ENCODE results near the gene BCO1. TPM values are rescaled to one million over a fixed set of nuclear protein-coding genes. Genes with fewer than 3 reads are reported as not detected.
A peak's percentile ranks its signal among the peaks of the same experiment; 100 is the strongest.

The BCO1 gene, protein sequence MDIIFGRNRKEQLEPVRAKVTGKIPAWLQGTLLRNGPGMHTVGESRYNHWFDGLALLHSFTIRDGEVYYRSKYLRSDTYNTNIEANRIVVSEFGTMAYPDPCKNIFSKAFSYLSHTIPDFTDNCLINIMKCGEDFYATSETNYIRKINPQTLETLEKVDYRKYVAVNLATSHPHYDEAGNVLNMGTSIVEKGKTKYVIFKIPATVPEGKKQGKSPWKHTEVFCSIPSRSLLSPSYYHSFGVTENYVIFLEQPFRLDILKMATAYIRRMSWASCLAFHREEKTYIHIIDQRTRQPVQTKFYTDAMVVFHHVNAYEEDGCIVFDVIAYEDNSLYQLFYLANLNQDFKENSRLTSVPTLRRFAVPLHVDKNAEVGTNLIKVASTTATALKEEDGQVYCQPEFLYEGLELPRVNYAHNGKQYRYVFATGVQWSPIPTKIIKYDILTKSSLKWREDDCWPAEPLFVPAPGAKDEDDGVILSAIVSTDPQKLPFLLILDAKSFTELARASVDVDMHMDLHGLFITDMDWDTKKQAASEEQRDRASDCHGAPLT
- polyA plus RNA-seq = 10 to 100 TPM in 2 of 4 donors, 1 to 10 TPM in 2; 1.4 to 31.1 (median 17.8) TPM
- long read RNA-seq, donor 1 = 0 reads
- long read RNA-seq, donor 2 = 0 reads
- long read RNA-seq, donor 3 = 0 reads
- long read RNA-seq, donor 4 = 0 reads
- long read RNA-seq, donor 5 = 0 reads
- long read RNA-seq, donor 6 = 0 reads
- long read RNA-seq, donor 7 = 0 reads
- long read RNA-seq, donor 8 = 0 reads
- long read RNA-seq, donor 9 = 0 reads
- long read RNA-seq, donor 10, partial matches to known transcripts = 0 of 1 reads
- long read RNA-seq, donor 10, other reads (novel, unspliced or antisense) = 0 of 1 reads

DNA sequence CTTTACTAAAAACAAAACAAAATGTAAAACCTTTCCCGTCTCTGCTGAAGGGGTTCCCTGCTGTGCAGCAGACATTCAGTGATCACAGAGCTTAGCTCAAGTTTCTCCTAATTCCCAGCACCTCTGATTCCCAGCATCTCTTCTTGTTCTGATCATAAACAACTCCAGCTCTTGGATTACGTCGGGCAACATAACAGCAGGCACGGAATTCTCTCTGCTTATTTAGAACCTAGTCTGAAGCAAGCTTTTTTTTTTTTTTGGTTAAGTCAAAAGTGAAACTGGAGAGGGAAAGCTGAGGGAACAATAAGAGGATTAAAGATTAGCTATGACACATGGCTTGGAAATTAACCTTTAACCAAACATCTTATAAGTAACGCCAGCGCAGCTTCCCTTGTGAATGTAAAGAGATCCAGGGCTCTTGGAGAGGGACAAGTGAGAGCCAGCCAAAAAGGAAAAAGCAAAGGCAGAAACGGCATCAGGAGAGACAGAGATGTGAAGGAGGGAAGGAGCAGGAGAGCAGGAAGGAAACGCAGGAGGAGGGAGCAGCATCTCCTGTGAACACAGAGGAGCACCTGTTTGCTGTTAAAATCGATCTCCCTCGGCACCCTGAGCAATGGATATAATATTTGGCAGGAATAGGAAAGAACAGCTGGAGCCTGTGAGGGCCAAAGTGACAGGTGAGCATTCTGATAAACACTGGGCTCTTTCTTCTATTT, at the start of gene BCO1:
BCO1 (plus strand) TSS at position 394 of the 716 bp plus-strand sequence; CDS start at position 614, 220 bp downstream.
- H3K4me3 ChIP-seq (ENCODE audit: low read depth in 1 of 3, low read length in 3 of 3) = peak within 1 kb of the TSS in 2 of 3 donors; percentile 28 to 72
- FAIRE-seq (no peak), DNase-seq (peak; percentile 83 to 91)
- 6 to 13% (median 13%) methylated on average over 9 to 10 of the region's 10 CpGs for WGBS, 3 donors
- peaks cover 0 to 12% (median 3%) of the 10 kb centered on the region in 3 donors for H3K4me1 ChIP-seq (ENCODE audit: control insufficient read depth in 3 of 3, insufficient read depth in 2 of 3, low read depth in 1 of 3, low read length in 2 of 3)
- H3K27me3 ChIP-seq (ENCODE audit: control insufficient read depth in 3 of 3, insufficient read depth in 3 of 3, low read length in 3 of 3) = peaks cover 0 to 14% (median 0%) of the 10 kb centered on the region in 3 donors
- H3K36me3 ChIP-seq (ENCODE audit: control insufficient read depth in 3 of 3, insufficient read depth in 2 of 3, low read depth in 1 of 3, low read length in 3 of 3) = no peaks in the 10 kb centered on the region
- peak within 1 kb of the TSS; percentile 52 to 86 (median 61) for H3K27ac ChIP-seq (ENCODE audit: low read depth in 1 of 3, low read length in 2 of 3)
- H3K9me3 ChIP-seq (ENCODE audit: control insufficient read depth in 2 of 2, insufficient read depth in 1 of 2, low read depth in 1 of 2, low read length in 1 of 2) = peaks cover 0 to 2% of the 10 kb centered on the region in 2 donors

DNA sequence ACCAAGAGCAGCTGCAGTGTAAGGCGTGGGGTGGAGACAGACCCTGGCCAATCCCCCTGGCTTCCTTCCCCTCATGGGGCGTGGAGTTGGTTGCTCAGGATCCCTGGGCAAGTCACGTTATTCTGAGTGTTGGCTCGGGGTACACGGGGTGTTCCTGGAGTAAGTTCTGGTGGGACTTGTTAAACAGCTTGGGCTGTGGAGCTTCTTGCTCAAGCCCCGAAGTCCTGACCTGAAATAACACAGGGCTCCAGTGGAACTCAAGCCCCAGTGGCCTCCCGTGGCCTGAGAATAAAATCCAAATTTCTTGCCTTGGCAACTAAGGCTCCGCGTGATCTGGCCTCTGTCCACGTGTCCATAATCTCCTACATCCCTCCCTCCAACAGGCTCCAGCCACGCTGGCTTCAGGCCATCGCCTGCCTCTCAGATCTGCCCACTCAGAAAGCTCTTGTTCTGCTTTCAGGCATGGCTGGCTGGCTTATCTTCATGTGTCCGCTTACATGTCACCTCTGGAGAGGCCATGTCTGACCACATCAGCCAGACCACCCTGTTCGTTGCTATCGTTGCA, 49.3 kb upstream of the BCO1 start:
- H3K9me3 ChIP-seq (ENCODE audit: control insufficient read depth in 2 of 2, insufficient read depth in 1 of 2, low read depth in 1 of 2, low read length in 1 of 2) = no peaks in the 10 kb centered on the region
- H3K36me3 ChIP-seq (ENCODE audit: control insufficient read depth in 3 of 3, insufficient read depth in 2 of 3, low read depth in 1 of 3, low read length in 3 of 3) = no peaks in the 10 kb centered on the region
- FAIRE-seq = no peak
- H3K4me1 ChIP-seq (ENCODE audit: control insufficient read depth in 3 of 3, insufficient read depth in 2 of 3, low read depth in 1 of 3, low read length in 2 of 3) = peaks cover 0 to 2% (median 0%) of the 10 kb centered on the region in 3 donors
- no peak overlapping the region for H3K27ac ChIP-seq (ENCODE audit: low read depth in 1 of 3, low read length in 2 of 3)
- peaks cover 0 to 7% (median 2%) of the 10 kb centered on the region in 3 donors for H3K27me3 ChIP-seq (ENCODE audit: control insufficient read depth in 3 of 3, insufficient read depth in 3 of 3, low read length in 3 of 3)
- WGBS, 3 donors = 61 to 83% (median 74%) methylated on average over 15 of the region's 15 CpGs
- H3K4me3 ChIP-seq (ENCODE audit: low read depth in 1 of 3, low read length in 3 of 3) = no peak overlapping the region
- no peak for DNase-seq

DNA sequence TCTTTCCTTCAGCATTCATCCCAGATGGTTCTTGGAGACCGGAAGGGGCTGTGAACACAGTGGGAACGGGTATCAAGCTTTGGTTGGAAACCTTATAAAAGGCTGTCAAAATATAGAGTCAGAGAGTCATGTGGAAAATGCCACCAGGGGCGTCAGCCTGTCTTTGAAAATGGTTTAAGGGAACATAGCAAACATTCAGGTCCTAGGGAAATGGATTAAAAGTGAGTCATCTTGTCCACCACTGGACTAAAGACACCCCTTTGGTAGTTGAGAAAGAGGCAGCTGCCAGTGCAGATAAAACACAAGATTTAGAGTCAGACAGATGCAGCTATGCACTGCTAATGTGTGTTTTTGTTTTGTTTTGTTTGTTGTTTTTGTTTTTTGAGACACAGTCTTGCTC, 47.8 kb upstream of the BCO1 start:
- no peak overlapping the region for H3K4me3 ChIP-seq (ENCODE audit: low read depth in 1 of 3, low read length in 3 of 3)
- DNase-seq (no peak), FAIRE-seq (no peak)
- H3K36me3 ChIP-seq (ENCODE audit: control insufficient read depth in 3 of 3, insufficient read depth in 2 of 3, low read depth in 1 of 3, low read length in 3 of 3) = no peaks in the 10 kb centered on the region
- 47 to 60% (median 55%) methylated on average over 3 of the region's 3 CpGs for WGBS, 3 donors
- peaks cover 0 to 2% (median 0%) of the 10 kb centered on the region in 3 donors for H3K4me1 ChIP-seq (ENCODE audit: control insufficient read depth in 3 of 3, insufficient read depth in 2 of 3, low read depth in 1 of 3, low read length in 2 of 3)
- no peak overlapping the region for H3K27ac ChIP-seq (ENCODE audit: low read depth in 1 of 3, low read length in 2 of 3)
- H3K9me3 ChIP-seq (ENCODE audit: control insufficient read depth in 2 of 2, insufficient read depth in 1 of 2, low read depth in 1 of 2, low read length in 1 of 2) = no peaks in the 10 kb centered on the region
- H3K27me3 ChIP-seq (ENCODE audit: control insufficient read depth in 3 of 3, insufficient read depth in 3 of 3, low read length in 3 of 3) = peaks cover 0 to 7% (median 5%) of the 10 kb centered on the region in 3 donors

DNA sequence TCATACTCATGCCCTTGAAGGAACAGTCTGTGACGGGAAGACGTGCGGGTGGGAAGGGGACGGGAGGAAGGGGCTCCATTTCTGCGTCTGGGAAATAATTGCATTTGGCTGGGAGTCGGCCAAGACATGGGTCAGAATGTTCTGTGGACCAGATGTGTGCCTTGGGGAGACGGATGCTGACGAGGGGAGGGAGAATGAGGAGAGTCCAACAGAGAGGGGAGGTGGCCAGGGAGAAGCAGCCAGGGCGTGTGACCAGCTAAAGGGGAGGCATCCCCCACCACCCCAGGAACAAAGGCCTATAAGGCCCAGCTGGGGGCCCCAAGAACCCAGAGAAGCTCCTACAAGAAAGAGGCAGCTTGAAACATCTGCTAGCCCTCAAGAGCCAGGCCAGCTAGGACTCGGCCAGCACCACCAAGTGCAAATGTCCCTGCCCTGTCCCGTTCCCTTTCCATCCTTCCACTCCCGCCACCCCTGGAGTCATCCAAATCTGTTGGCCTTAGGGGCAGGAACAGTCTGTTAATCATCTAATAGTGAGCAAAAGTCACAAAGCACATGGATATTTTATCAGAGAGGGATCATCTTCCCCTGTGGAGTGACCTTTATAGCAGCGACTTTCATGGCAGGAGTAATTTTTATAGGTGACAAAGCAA, 42.5 kb upstream of the BCO1 start:
- WGBS, 3 donors = 72 to 80% (median 76%) methylated on average over 13 of the region's 13 CpGs
- peaks cover 0 to 9% (median 5%) of the 10 kb centered on the region in 3 donors for H3K27me3 ChIP-seq (ENCODE audit: control insufficient read depth in 3 of 3, insufficient read depth in 3 of 3, low read length in 3 of 3)
- H3K4me1 ChIP-seq (ENCODE audit: control insufficient read depth in 3 of 3, insufficient read depth in 2 of 3, low read depth in 1 of 3, low read length in 2 of 3) = no peaks in the 10 kb centered on the region
- FAIRE-seq (no peak), DNase-seq (no peak)
- no peaks in the 10 kb centered on the region for H3K36me3 ChIP-seq (ENCODE audit: control insufficient read depth in 3 of 3, insufficient read depth in 2 of 3, low read depth in 1 of 3, low read length in 3 of 3)
- H3K27ac ChIP-seq (ENCODE audit: low read depth in 1 of 3, low read length in 2 of 3) = no peak overlapping the region
- H3K9me3 ChIP-seq (ENCODE audit: control insufficient read depth in 2 of 2, insufficient read depth in 1 of 2, low read depth in 1 of 2, low read length in 1 of 2) = no peaks in the 10 kb centered on the region
- H3K4me3 ChIP-seq (ENCODE audit: low read depth in 1 of 3, low read length in 3 of 3) = no peak overlapping the region

GRCh38 chr16:81198635-81199034, 39.9 kb upstream of the BCO1 start:
- Histone ChIP-seq H3K4me3 (ENCODE audit: low read depth in 1 of 3, low read length in 3 of 3) (no peak overlapping the region), H3K27me3 (ENCODE audit: control insufficient read depth in 3 of 3, insufficient read depth in 3 of 3, low read length in 3 of 3) (peaks cover 0 to 6% (median 5%) of the 10 kb centered on the region in 3 donors), H3K27ac (ENCODE audit: low read depth in 1 of 3, low read length in 2 of 3) (no peak overlapping the region), H3K9me3 (ENCODE audit: control insufficient read depth in 2 of 2, insufficient read depth in 1 of 2, low read depth in 1 of 2, low read length in 1 of 2) (no peaks in the 10 kb centered on the region), H3K36me3 (ENCODE audit: control insufficient read depth in 3 of 3, insufficient read depth in 2 of 3, low read depth in 1 of 3, low read length in 3 of 3) (no peaks in the 10 kb centered on the region), H3K4me1 (ENCODE audit: control insufficient read depth in 3 of 3, insufficient read depth in 2 of 3, low read depth in 1 of 3, low read length in 2 of 3) (no peaks in the 10 kb centered on the region)
- 66 to 75% (median 73%) methylated on average over 9 of the region's 9 CpGs for WGBS, 3 donors
- DNase-seq (no peak), FAIRE-seq (no peak)

GRCh38 chr16:81201267-81201666, 37.2 kb upstream of the BCO1 start:
- DNase-seq = no peak
- Histone ChIP-seq H3K27ac (ENCODE audit: low read depth in 1 of 3, low read length in 2 of 3) (no peak overlapping the region), H3K4me1 (ENCODE audit: control insufficient read depth in 3 of 3, insufficient read depth in 2 of 3, low read depth in 1 of 3, low read length in 2 of 3) (no peaks in the 10 kb centered on the region), H3K9me3 (ENCODE audit: control insufficient read depth in 2 of 2, insufficient read depth in 1 of 2, low read depth in 1 of 2, low read length in 1 of 2) (no peaks in the 10 kb centered on the region), H3K36me3 (ENCODE audit: control insufficient read depth in 3 of 3, insufficient read depth in 2 of 3, low read depth in 1 of 3, low read length in 3 of 3) (no peaks in the 10 kb centered on the region), H3K27me3 (ENCODE audit: control insufficient read depth in 3 of 3, insufficient read depth in 3 of 3, low read length in 3 of 3) (peaks cover 0 to 6% (median 0%) of the 10 kb centered on the region in 3 donors), H3K4me3 (ENCODE audit: low read depth in 1 of 3, low read length in 3 of 3) (no peak overlapping the region)
- 75 to 81% (median 81%) methylated on average over 4 of the region's 4 CpGs for WGBS, 3 donors
- no peak for FAIRE-seq

GRCh38 chr16:81204798-81205680, 33.5 kb upstream of the BCO1 start:
- no peaks in the 10 kb centered on the region for H3K9me3 ChIP-seq (ENCODE audit: control insufficient read depth in 2 of 2, insufficient read depth in 1 of 2, low read depth in 1 of 2, low read length in 1 of 2)
- WGBS, 3 donors = 26 to 30% (median 29%) methylated on average over 14 of the region's 14 CpGs
- H3K27ac ChIP-seq (ENCODE audit: low read depth in 1 of 3, low read length in 2 of 3) = no peak overlapping the region
- no peak overlapping the region for H3K4me3 ChIP-seq (ENCODE audit: low read depth in 1 of 3, low read length in 3 of 3)
- DNase-seq (peak; percentile 51 to 63), FAIRE-seq (no peak)
- H3K4me1 ChIP-seq (ENCODE audit: control insufficient read depth in 3 of 3, insufficient read depth in 2 of 3, low read depth in 1 of 3, low read length in 2 of 3) = no peaks in the 10 kb centered on the region
- peaks cover 0 to 3% (median 0%) of the 10 kb centered on the region in 3 donors for H3K27me3 ChIP-seq (ENCODE audit: control insufficient read depth in 3 of 3, insufficient read depth in 3 of 3, low read length in 3 of 3)
- no peaks in the 10 kb centered on the region for H3K36me3 ChIP-seq (ENCODE audit: control insufficient read depth in 3 of 3, insufficient read depth in 2 of 3, low read depth in 1 of 3, low read length in 3 of 3)
